Body of pancreas (tissue), 4 donors: Measurements from ENCODE around the gene CRACR2A. TPM values are rescaled to one million over a fixed set of nuclear protein-coding genes. Genes with fewer than 3 reads are reported as not detected.

Source experiments
- ATAC-seq: fragments of 150-250 bp; one replicate; pipeline ENCODE4 v1.9.1; 2016
- DNase-seq, 4 donors: peaks; one replicate each; pipeline ENCODE4 v3.0.0-alpha.2; 2019
- H3K27ac ChIP-seq, 4 donors: fragments of 200-600 bp; sonication (generic); 1 replicate in 3 of 4; 2 replicates in 1 of 4; pipeline versions ENCODE4 v1.5.1 to v1.6.1; 2016 to 2019; ENCODE audit warnings: mild to moderate bottlenecking in 1 of 4, mixed read lengths in 1 of 4, moderate library complexity in 1 of 4
- H3K27me3 ChIP-seq, 2 donors: fragments of 200-600 bp; sonication (generic); one replicate each; pipeline ENCODE4 v1.6.0; 2016; ENCODE audit warnings: mild to moderate bottlenecking in 1 of 2
- H3K36me3 ChIP-seq, 2 donors: fragments of 200-600 bp; sonication (generic); replicated peaks in 1 of 2; 2 replicates each; pipeline ENCODE4 v1.5.1; 2016; ENCODE audit warnings: low read depth in 2 of 2; ENCODE audit not compliant: insufficient read depth in 1 of 2
- H3K4me1 ChIP-seq: fragments of 200-600 bp; sonication (generic); one replicate; pipeline ENCODE4 v1.6.0; 2016
- H3K4me3 ChIP-seq, 2 donors: fragments of 200-600 bp; sonication (generic); 1 replicate in 1 of 2; 2 replicates in 1 of 2; pipeline ENCODE4 v1.5.1; 2016 to 2019
- H3K9me3 ChIP-seq, 3 donors: fragments of 200-600 bp; sonication (generic); 1 replicate in 2 of 3; 2 replicates in 1 of 3; pipeline ENCODE4 v1.5.1; 2016
- POLR2A ChIP-seq, 3 donors: fragments of 450-650 bp; IDR thresholded peaks; one replicate each; pipeline ENCODE4 v1.6.1; 2016; ENCODE audit warnings: antibody characterized with exemption in 3 of 3, mild to moderate bottlenecking in 2 of 3
- WGBS, 2 donors: methylation state at CpG; one replicate each; pipeline ENCODE4 v1.1.5; 2017; 5-methylcytosine and 5-hydroxymethylcytosine counted together
- intact Hi-C: fragments of 100-400 bp; cut with DNase I; formaldehyde crosslinking; loops from one replicate; pipeline ENCODE4 v1.15.1; 2023
- total RNA-seq, 2 donors: library from RNA; depleted of rRNA; stranded (reverse); fragments of >200 nt; gene quantifications; one replicate each; pipeline ENCODE4 v1.1.0, GENCODE V29; 2016
- TF ChIP-seq, protein P1 (sequence below), 7 experiments: fragments of 450-650 bp in 4 of 7; fragments of 200-600 bp in 3 of 7; sonication (generic) in 3 of 7; IDR thresholded peaks; one replicate each; pipeline ENCODE4 v1.5.1; 2016 to 2019; ENCODE audit warnings: antibody characterized with exemption in 7 of 7

CRACR2A gene
- total RNA-seq, 2 donors from 2014 or later: 7.0 to 13.8 TPM

DNA sequence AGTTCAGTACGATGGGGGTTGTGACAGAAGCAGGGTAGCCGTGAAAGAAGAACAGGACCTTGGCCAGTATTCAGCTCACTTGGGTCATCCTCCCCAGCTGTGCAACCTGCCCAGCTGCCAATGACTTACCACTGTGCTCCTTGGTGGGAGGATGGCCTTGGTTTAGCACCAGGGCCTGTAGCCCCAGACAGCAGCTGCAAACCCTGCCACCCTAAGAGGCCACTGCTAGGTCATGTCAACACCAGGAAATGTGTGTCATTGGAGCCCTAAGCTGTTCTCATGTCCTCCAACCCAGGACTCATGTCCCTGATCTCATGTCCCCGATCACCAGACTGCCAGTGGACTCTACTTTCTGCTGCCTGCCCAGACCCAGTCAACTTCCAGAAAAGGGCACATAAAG lies 3.0 kb upstream of the CRACR2A start:
- Histone ChIP-seq H3K4me1 (peaks cover 37% of the 10 kb centered on the region), H3K27ac (peak overlapping the region in 3 of 4 donors; percentile 35 to 80 (median 70)), H3K9me3 (no peaks in the 10 kb centered on the region), H3K27me3 (no peaks in the 10 kb centered on the region), H3K4me3 (no peak overlapping the region), H3K36me3 (no peaks in the 10 kb centered on the region)
- no peak for ATAC-seq
- intact Hi-C loops: no loop called here
- TF ChIP-seq, protein P1, sequence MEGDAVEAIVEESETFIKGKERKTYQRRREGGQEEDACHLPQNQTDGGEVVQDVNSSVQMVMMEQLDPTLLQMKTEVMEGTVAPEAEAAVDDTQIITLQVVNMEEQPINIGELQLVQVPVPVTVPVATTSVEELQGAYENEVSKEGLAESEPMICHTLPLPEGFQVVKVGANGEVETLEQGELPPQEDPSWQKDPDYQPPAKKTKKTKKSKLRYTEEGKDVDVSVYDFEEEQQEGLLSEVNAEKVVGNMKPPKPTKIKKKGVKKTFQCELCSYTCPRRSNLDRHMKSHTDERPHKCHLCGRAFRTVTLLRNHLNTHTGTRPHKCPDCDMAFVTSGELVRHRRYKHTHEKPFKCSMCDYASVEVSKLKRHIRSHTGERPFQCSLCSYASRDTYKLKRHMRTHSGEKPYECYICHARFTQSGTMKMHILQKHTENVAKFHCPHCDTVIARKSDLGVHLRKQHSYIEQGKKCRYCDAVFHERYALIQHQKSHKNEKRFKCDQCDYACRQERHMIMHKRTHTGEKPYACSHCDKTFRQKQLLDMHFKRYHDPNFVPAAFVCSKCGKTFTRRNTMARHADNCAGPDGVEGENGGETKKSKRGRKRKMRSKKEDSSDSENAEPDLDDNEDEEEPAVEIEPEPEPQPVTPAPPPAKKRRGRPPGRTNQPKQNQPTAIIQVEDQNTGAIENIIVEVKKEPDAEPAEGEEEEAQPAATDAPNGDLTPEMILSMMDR (IDR thresholded peaks at IDR 0.05): no peak
- no peak for TF ChIP-seq POLR2A (IDR thresholded peaks at IDR 0.05)
- 68 to 80% methylated on average over 1 to 3 of the region's 3 CpGs for WGBS, 2 donors
- DNase-seq: peak in 2 of 4 donors; percentile 33 to 39

DNA sequence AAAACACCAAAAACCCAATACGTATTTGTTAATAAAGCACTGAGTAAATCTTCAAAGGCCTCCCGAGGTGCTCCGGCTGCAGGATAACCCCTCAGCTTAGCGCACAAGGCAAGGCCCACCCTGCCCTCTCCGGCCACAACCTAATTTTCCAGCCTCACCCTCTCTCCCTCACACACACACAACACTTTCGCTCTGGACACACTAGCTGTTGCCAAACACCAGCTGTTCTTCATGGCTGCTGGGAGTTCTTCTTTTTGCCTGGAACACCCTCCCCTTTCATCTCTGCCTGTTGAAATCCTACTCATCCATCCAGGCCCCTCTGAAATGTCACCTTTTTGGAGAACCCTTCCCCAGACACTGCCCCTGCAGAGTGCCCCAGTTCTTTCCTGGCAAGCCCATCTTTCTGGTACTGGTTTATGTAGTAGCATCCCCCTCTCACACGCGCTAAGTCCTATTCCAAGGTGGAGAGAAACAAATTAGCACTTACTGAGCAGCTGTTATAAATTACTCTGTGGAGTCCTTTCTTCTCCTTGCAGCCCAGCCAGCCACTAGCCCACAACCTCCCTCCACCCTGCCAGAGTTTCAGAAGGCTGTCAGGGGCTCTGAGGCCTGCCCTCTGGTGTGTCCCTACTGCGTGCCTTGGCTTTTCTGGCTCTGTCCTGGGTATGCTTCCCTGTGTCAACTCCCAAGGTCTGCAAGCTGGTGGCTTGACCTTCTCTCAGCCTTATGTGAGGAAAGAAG lies 805 bp upstream of the CRACR2A start:
- no peak for TF ChIP-seq POLR2A (IDR thresholded peaks at IDR 0.05)
- TF ChIP-seq, protein P1 (IDR thresholded peaks at IDR 0.05): no peak
- peak in 2 of 4 donors; percentile 8 to 39 for DNase-seq
- WGBS, 2 donors: 60 to 88% methylated on average over 9 of the region's 9 CpGs
- no peaks in the 10 kb centered on the region for H3K36me3 ChIP-seq
- H3K4me1 ChIP-seq: peaks cover 37% of the 10 kb centered on the region
- ATAC-seq: no peak
- H3K4me3 ChIP-seq: no peak overlapping the region
- no peaks in the 10 kb centered on the region for H3K27me3 ChIP-seq
- peak overlapping the region in 3 of 4 donors; percentile 67 to 72 (median 71) for H3K27ac ChIP-seq
- H3K9me3 ChIP-seq: no peaks in the 10 kb centered on the region
- intact Hi-C loops: no loop called here

DNA sequence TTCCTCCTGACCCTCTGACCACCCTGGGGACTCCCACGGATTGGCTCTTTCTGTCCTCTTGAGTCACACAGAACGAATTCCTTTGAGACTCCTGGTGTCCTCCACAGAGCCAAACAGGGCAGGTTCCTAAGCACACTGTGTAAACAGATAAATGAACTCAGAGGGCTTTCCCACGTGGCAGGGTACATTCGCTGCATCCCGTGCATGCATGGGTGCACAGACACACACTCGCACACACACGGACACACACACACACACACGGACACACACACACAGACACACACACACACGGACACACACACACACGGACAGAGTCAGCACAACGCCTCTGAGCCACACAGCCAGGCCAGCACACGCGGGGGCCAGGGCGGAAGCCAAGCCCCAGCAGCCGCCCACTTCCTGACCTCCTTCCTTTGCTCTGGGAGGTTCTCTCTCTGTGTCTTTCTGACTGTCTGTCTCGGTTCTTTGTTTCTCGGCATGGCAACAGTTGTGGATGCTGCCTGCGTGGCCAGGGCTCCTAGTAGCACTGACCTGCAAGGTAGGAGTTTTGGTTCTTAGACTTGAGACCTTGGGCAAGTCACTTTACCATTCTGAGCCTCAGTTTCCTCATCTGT lies 706 bp downstream of the CRACR2A start:
- WGBS, 2 donors: 32 to 33% methylated on average over 12 to 18 of the region's 18 CpGs
- H3K9me3 ChIP-seq: no peaks in the 10 kb centered on the region
- no peaks in the 10 kb centered on the region for H3K36me3 ChIP-seq
- H3K27ac ChIP-seq: peak overlapping the region; percentile 50 to 72 (median 69)
- H3K4me3 ChIP-seq: peak overlapping the region; percentile 17 to 26
- intact Hi-C loops: no loop called here
- TF ChIP-seq POLR2A (IDR thresholded peaks at IDR 0.05): no peak
- TF ChIP-seq, protein P1 (IDR thresholded peaks at IDR 0.05): no peak
- H3K27me3 ChIP-seq: no peaks in the 10 kb centered on the region
- H3K4me1 ChIP-seq: peaks cover 28% of the 10 kb centered on the region
- peak in 3 of 4 donors; percentile 49 to 62 (median 61) for DNase-seq
- peak; percentile 40 for ATAC-seq

DNA sequence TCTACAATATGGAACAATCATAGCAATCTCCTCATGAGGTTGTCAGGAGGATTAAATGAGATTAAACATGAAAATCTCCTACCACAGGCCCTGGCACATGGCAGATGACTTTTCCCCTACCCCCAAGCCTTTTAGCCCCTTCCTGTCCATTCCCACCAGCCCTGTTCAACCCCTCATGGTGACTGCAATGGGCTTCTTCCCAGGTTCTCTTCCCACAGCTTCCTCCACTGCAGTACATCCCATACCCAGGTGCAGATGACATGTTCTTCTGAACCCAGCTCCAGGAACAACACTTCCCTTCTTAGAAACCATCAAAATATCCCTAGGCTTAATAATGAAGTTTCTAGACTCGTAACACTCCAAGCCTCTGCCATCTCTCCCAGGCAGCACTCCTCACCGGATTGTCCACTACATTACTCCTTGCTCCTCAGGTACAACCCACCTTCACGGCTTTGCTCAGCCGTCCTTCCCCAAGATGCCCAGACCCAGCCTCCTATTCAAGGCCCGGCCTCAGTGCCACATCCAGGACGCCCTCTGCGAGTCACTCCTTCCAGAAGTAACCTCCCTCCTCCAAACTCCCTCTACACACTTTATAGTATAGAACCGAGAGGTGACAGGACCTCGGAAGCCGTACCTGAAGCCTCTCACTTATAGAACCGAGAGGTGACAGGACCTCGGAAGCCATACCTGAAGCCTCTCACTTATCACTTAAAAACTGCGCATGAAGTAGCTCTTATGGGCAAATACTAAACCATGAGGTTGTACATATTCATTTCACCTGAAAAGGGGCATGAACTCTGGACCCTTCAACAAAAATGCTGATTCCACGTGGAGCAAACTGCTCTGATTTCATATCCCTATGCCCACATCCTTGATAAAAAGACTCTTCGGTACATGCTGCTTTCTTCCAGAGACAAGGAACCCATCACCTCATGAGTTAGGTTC lies 1.5 kb downstream of the CRACR2A start:
- no peaks in the 10 kb centered on the region for H3K9me3 ChIP-seq
- H3K4me3 ChIP-seq: no peak overlapping the region
- no peak overlapping the region for H3K27ac ChIP-seq
- peaks cover 20% of the 10 kb centered on the region for H3K4me1 ChIP-seq
- no peaks in the 10 kb centered on the region for H3K36me3 ChIP-seq
- no peak for DNase-seq
- intact Hi-C loops: no loop called here
- ATAC-seq: no peak
- 92% methylated on average over 15 of the region's 15 CpGs for WGBS, 2 donors
- H3K27me3 ChIP-seq: no peaks in the 10 kb centered on the region
- TF ChIP-seq, protein P1 (IDR thresholded peaks at IDR 0.05): no peak
- no peak for TF ChIP-seq POLR2A (IDR thresholded peaks at IDR 0.05)
